H1 (cell line): ENCODE results near the gene ST14. TPM values are rescaled to one million over a fixed set of nuclear protein-coding genes. Genes with fewer than 3 reads are reported as not detected.

Experiments used
- CBX8 ChIP-seq: fragments of 300-800, 300-1000 bp; sonication (generic); IDR thresholded peaks from 2 replicates; pipeline ENCODE4 v1.7.1; 2016; ENCODE audit warnings: low read depth, low read length, borderline replicate concordance
- CEBPB ChIP-seq: IDR thresholded peaks from 2 replicates; pipeline ENCODE4 v1.6.1; 2012; ENCODE audit warnings: low read depth, low read length
- CHD2 ChIP-seq: IDR thresholded peaks from 2 replicates; pipeline ENCODE4 v1.6.1; 2012; ENCODE audit warnings: low read length, improper control_type of control experiment
- JUND ChIP-seq: IDR thresholded peaks from 2 replicates; pipeline ENCODE4 v1.6.1; 2011; ENCODE audit warnings: mild to moderate bottlenecking, improper control_type of control experiment, low read length
- NANOG ChIP-seq: IDR thresholded peaks from 2 replicates; pipeline ENCODE4 v1.6.1; 2011; ENCODE audit warnings: low read length, low read depth, mild to moderate bottlenecking, inconsistent platforms; ENCODE audit not compliant: insufficient read depth, poor library complexity, severe bottlenecking
- POLR2AphosphoS5 ChIP-seq: IDR thresholded peaks from 2 replicates; pipeline ENCODE4 v1.6.1; 2011; ENCODE audit warnings: low read depth, low read length
- RFX5 ChIP-seq: IDR thresholded peaks from 2 replicates; pipeline ENCODE4 v1.6.1; 2011; ENCODE audit warnings: low read depth, low read length, improper control_type of control experiment, borderline replicate concordance
- polyA plus RNA-seq, 7 experiments: library from polyadenylated mRNA; depleted of rRNA in 3 of 7; stranded (reverse) in 5 of 7; unstranded in 2 of 7; fragments of >200 nt in 5 of 7; fragments of 200-250 nt in 2 of 7; gene quantifications; 1 replicate in 5 of 7; 2 replicates in 1 of 7; 4 replicates in 1 of 7; pipeline versions ENCODE4 v1.2.1 to v1.2.3, GENCODE V29; 2011 to 2013; ENCODE audit warnings: missing spikeins in 2 of 7, mixed read lengths in 2 of 7
- total RNA-seq: library from RNA; stranded (reverse); fragmentation: NEBNext Ultra II Directional; extraction: Animal tissue kit (Norgen Biotek cat#: 25700); gene quantifications from 2 replicates; pipeline ENCODE4 v1.2.1, GENCODE V29; 2021

The ST14 gene
- total and polyA plus RNA-seq, 2 of the 8 experiments (the other 6 are each of a cell fraction or from before 2014, with no cell fraction given), result 22.4 to 24.9 TPM

DNA sequence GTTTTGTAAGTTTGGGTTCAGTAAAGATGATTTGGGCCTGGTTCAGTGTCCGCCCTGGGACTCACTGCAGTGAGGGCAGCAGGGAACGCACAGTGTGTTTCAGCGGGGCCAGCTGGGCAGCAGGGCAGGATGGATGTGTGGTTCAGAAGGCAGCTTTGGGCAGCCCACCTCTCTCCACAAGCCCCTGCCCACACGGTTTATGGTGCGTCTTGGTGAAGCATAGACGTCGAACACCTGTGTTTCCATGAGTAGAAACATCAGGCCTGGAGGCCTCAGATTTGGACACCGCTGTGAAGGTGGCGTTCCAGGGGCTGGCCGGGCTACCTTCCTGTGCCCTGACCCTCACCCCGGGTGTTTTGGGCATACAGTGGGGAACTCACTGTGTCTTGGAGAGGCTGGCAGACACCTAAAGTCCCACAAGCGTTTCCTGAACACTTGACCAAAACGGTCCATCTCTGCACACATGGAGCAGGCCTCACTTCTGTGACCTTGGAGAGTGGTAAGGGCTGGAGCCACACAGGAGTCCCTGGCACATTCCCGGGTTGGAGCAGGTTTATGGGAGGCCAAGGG, 59.0 kb downstream of the ST14 start (continued):
- TF ChIP-seq RFX5, result no peak
- TF ChIP-seq CEBPB, result no peak
- TF ChIP-seq NANOG, result no peak
- no peak for TF ChIP-seq CBX8
- TF ChIP-seq CHD2, result no peak
- no peak for TF ChIP-seq POLR2AphosphoS5
- TF ChIP-seq JUND, result no peak
